ENCODE measurements around the gene MAGOHB.
"Not testable (repeated sequence)": the region's sequence is repeated elsewhere in the genome, so short reads cannot be mapped to it uniquely, and the experiment has no call there.

Gene MAGOHB

GRCh38 chr12:10611258-10611657, 2.2 kb downstream of the MAGOHB start:
- not testable (repeated sequence) for DNase-seq

- no peak for DNase-seq
Observed at GRCh38 chr12:10610188-10610587, 3.2 kb downstream of the MAGOHB start.

- DNase-seq = no peak
Observed at GRCh38 chr12:10607885-10608458, 5.4 kb downstream of the MAGOHB start.

DNA sequence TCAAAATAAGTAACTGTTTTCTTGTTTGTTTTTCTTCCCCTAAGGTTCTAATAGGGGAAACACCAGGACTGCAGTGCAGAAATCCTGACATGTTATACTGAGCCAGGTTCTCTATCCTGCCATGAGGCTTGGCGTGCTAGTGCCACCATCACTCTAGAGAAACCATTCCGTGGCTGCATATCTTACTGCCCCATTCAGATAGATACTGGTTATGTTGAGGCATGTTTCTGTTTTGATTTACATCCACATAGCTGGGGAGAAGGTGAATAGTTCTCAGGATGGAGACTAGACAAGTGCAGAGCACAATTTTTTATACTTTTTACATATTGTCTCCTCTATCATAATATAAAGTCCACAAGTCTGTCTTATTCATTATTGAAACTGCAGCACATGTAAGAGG, 11.5 kb downstream of the MAGOHB start:
- DNase-seq = no peak

DNA sequence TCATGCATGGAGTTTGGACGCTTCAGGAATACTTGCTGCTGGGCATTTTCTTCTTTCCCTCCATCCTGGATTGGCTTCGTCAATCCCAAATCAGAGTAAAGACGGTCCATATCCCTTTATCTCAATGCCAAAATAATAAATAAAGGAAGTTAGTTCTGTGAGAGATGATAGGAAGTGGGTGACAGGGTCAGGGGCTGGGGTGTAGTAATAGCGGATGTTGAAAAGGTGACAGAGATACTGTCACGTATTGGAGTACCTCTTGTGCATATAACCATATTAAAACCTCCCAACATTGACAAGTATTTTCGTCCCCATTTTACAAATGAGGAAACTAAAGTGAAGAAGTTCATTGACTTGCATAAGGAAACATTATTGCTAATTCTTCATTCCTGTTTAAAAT, 12.4 kb downstream of the MAGOHB start:
- no peak for DNase-seq

DNA sequence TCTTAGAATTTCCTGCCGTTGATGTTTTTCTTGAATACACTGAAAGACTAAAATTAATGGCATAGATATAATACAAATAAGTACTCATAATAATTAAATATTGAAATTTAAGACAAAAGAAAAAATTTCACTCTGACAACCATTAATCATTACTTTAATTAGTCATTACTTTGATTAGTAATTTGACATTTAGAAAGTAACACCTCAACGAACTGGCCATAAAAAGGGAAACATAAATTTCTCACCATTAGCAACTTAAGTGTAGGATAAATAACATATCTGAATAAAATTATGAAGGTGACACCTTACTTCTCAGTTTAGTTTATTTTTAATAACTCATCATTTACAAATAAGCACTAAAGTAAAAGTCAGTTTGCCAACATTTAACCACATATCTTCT, 17.5 kb downstream of the MAGOHB start:
- DNase-seq = no peak

DNA sequence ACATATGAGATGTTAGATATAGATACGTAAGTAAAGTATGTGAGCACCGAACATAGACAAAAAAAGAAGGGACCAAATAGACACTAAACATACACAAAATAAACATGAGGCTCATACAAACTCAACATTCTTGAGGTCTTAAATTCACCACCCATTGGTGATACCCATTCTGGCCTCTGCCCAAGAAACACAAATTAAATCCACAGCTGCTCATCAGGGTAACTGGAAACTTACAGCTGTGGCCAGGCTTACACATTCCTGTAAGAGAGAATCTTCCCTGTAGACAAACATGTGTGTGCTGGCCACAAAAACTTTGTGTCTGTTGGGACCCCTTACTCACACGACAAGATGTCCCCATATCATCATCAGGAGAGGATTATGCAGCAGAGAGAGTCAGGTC, 22.4 kb downstream of the MAGOHB start:
- no peak for DNase-seq

GRCh38 chr12:10584415-10584814, 29.0 kb downstream of the MAGOHB start:
- DNase-seq = no peak

DNA sequence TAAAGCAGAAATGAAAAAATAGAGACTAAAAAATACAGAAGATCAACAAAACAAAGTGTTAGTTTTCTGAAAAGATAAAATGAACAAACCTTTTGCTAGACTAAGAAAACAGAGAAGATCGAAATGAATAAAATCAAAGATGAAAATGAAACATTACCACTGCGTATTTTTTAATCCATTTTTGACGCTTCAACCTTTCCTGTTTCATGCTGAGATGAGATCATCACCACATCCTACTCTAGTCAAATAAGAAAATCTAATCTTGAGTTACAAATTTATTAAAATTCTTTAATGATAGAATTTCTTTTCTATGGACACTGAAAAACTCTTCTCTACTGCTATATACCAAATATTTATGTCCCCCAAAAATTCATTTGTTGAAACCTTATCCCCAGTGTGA, 30.7 kb downstream of the MAGOHB start:
- DNase-seq = no peak

- not testable (repeated sequence) for DNase-seq
Observed at GRCh38 chr12:10582133-10582532, 31.3 kb downstream of the MAGOHB start.

GRCh38 chr12:10574307-10574706, 39.1 kb downstream of the MAGOHB start:
- DNase-seq = no peak

GRCh38 chr12:10572021-10572490, 41.4 kb downstream of the MAGOHB start:
- not testable (repeated sequence) for DNase-seq

DNA sequence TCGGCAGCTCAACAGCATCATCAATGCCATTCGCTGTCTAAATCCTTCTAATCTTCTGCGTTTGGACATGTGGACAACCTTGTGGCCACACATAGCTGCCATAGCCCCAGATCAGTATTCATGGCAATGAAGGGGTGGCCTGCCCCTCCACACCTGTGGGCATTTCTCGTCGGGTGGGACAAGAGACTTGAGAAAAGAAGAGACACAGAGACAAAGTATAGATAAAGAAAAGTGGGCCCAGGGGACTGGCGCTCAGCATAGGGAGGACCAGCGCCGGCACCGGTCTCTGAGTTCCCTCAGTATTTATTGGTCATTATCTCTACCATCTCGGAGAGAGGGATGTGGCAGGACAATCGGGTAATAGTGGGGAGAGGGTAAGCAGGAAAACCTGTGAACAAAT, 42.3 kb downstream of the MAGOHB start:
- no peak for DNase-seq

DNA sequence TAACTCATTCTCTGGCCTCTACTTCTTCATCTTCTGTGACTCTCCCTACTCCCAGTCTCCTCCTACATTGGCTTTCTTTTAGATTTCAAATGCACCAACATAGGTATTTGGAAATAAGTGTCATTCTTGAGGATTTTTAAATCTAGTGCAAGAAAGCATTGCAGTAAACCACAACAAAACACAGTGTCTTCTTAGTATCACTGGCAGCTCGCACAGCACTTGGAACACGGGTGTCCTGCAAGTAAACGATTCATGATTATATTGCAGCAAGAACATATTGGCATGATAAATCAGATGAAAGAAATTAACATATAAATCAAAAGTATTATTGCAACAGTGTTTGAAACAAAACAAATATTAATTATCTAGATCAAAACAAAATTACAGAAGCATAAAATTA, 45.6 kb downstream of the MAGOHB start:
- no peak for DNase-seq

- no peak for DNase-seq
Observed at GRCh38 chr12:10563966-10564365, 49.4 kb downstream of the MAGOHB start.

GRCh38 chr12:10563002-10563401, 50.4 kb downstream of the MAGOHB start:
- DNase-seq = no peak

- no peak for DNase-seq
Observed at GRCh38 chr12:10562306-10562933, 51.0 kb downstream of the MAGOHB start.

DNA sequence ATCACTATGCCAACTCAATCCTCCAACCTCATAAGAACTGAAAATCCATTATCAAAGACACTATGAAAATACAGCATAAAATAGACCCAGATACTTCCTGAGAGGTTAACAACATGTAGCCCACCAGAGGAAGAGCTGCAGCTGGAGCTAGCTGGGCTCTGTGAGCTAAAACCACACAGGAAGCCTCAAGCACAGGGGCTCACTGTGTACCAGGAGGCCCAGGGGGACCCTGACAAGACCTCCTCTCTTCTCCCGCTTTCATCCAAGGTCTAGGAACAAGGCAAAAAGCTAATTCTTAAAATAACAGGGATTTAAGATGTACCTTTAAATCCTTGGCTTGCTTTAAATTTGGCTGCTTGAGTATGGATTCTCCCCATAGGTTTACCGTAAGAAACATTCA, 54.2 kb downstream of the MAGOHB start:
- no peak for DNase-seq

- DNase-seq = no peak
Observed at GRCh38 chr12:10558789-10559188, 54.6 kb downstream of the MAGOHB start.

DNA sequence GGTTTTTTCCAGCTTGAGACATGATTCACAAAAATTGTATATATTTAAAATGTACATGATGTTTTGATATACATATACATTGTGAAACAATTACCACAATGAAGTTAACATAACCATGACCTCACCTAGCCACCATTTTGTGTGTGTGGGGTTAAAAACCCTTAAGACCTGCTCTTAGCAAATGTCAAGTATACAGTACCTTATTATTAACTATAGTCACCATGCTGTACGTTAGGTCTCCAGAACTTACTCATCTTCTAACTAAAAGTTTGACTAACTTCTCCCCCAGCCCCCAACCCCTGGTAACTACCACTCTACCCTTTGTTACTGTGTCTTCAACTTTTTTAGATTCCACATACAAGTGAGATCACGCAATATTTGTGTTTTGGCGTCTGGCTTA, 55.1 kb downstream of the MAGOHB start:
- DNase-seq = no peak

DNA sequence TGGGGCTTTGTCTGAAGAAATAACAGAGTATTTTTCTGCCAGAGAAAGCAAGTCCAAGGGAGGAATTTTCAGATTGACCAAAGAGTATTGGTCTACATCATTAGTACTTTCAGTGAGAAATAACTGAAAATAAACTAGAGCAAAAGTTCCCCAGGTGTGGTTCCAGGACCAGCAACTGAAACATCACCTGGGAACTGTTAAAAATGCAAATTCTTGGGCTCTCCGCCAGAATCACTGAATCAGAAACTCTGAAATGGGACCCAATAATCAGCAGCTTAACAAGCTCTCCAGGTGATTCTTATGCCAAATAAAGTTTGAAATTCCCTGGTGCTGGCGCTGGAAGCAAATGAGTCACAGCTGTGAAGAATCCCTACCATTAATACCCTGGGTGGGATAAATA, 55.6 kb downstream of the MAGOHB start:
- DNase-seq = no peak

GRCh38 chr12:10557329-10557728, 56.1 kb downstream of the MAGOHB start:
- DNase-seq = no peak

GRCh38 chr12:10554756-10555481, 58.5 kb downstream of the MAGOHB start:
- DNase-seq = no peak

DNA sequence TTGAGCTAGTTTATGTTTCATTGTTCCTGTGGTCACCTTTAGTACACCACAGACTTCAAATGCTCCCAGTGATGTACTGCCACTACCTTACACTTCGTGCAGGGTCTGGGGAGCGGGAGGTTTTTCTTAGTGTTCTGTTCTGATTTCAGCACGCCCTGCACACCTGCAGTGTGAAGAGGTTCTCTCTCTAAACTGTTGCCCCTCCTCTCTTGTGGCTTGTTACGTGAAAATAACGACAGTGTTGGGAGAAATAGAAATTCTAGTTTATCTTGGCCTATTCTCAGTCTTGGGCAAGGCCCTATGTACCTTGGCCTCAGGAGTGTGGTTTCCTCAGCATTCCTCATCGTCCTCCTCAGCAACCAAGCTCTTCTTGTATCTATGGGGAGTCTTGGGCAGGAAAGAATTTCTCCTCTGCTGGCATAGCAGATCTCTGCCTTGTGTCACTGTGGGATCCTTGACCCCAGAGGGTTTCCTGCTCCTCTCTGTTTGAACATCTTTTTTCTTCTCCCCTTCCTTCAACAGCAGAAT, 59.1 kb downstream of the MAGOHB start:
- DNase-seq = no peak

All from left hindlimb (tissue), 1 donor.